GM20431 (cell line): ENCODE measurements around the gene CTDP1.

Experiments used
- in situ Hi-C: fragments of 300-500 bp; cut with MseI, MboI; formaldehyde crosslinking; loops from one replicate; pipeline ENCODE4 v1.15.0; 2020; ENCODE audit warnings: low sequenced_read_pairs; ENCODE audit not compliant: unreplicated experiment

Gene CTDP1

GRCh38 chr18:79772865-79773696, 93.5 kb downstream of the CTDP1 start:
- in situ Hi-C loops = no loop called here

DNA sequence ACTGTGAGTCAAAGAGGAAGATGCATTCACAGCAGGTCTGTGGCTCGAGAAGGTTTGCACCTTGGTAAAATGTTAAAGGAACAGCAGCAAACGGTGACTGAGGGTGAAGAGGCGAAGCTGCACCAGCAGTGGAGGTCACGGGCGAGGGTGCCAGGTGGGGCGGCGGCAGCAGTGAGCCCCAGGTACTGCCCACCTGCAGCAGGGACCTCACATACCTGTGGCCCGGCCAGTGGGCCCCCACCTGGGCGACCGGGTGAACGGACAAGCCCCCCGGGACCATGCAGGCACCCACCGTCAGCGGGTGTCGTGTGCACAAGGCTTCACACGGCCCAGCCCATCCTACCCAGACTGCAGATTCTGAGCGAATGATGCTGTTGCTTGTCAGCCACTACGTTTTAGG, 94.5 kb downstream of the CTDP1 start:
- in situ Hi-C loops = no loop called here

DNA sequence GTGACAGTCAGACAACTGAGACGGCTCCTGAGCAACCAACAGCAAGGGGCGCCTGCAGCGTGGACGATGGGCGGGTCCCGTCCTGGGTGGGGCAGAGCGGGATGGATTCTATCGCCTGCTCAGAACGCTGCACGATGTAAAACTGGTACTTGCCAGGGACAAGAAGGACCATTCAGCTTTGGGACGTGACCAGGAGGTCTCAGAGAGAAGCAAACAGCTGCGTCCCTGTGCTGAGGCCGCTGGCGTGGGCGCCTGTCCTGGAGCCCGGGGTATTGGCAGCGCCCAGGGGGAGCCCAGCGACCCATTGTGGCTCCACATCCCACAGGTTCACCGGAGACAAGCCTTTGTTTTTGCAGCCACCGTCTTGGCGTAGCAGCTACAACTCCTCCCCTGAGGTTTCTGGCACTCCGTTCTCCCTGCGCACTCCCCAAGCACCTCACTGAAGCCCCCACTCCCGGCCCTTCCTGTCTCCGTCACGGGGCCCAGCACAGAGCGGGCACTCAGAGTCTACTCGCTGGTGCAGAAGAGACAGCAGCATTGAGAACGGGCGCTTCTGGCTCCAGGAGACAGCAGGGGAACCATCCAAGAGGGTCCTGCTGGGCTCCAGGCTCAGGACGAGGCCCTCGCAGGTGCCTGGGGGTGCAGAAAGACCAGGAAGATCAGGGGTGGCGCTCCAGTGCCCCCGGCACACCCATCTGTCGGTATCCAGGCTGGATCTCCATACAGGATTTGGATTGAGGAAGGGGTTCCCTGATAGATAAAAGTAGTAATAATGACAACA, 96.0 kb downstream of the CTDP1 start:
- in situ Hi-C loops = no loop called here

GRCh38 chr18:79776674-79777073, 97.1 kb downstream of the CTDP1 start:
- in situ Hi-C loops = no loop called here

- in situ Hi-C loops = no loop called here
Observed at GRCh38 chr18:79778291-79778791, 98.7 kb downstream of the CTDP1 start.

DNA sequence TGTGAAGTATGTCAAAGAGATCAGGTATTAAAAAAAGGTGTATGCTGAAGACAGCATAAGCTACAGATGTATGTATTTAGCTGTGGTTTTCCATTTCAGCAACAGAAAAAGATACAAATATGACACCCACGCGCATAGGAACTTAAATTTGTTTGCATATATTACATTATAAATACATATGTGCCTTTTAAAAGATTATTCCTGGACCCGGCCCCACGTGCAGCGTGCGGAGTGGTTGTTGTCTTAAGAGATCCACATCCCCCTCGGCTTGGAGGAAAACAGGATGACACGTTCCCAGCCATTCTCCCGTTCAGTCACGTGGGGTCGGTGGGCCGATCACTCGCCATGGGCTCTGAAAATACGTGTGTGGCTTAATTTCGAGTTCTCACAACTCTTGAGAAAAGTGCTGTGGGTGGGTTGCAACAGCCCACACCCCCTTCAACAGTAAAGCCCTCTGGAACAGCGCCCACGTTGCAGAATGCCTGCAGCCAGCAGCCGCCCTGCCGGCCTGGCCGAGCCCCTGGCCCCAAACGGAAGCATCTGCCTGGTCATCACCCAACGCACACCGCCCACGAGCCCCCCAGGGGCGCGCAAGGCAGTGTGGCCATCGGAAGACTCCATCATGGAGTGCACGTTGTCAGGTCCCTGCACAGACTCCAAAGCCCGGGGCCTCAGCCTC, 99.6 kb downstream of the CTDP1 start:
- in situ Hi-C loops = no loop called here

- in situ Hi-C loops = no loop called here
Observed at GRCh38 chr18:79779700-79780190, 100.1 kb downstream of the CTDP1 start.

DNA sequence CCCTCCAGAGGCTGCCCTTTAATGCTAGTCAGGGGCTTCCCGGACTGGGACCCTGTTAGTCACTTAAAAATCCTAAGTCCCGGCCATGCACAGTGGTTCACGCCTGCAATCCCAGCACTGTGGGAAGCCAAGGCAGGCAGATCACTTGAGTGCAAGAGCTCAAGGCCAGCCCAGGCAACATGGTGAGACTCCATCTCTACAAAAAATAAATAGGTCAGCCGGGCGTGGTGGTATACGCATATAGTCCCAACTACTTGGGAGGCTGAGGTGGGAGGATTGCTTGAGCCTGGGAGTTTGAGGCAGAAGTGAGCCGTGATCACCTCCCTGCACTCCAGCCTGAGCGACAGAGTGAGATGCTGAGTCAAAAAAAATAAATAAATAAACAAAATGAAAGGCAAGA, 100.9 kb downstream of the CTDP1 start:
- in situ Hi-C loops = no loop called here

GRCh38 chr18:79781331-79781941, 101.8 kb downstream of the CTDP1 start:
- in situ Hi-C loops = no loop called here

DNA sequence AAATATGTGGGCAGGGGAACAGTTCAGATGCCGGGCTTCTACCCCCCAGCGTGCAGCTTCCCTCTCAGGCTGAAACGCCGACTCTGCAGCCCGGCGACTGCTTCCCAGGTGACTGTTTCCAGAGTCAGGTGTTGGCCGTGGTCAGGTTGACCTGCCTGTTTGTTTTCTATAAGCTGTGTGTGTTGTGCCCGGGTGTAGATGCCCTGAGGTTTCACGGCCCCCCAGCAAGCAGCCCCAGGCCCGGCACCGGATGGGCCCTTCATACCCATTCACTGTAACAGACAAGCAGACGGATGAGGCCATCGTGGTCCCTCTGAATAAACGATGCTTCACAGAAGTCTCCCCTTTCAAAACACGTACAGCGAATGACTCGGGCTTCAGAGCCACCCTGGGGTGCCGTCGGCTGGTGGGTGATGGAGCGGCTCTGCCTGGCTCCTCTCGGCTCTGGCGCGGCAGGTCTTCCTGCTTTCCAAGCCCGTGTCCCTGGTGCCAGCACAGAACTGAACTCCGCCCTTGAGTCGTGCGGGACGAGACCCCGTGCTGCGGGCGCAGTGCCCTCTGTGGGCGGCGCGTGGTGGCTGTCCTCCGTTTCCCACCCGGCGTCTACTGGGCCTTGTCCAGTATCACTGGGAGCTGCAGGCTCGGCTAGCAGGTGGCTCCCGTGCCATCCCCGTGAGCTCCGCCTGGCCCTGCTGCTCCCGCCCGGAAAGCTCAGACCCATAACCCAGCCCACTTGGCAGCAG, 103.1 kb downstream of the CTDP1 start:
- in situ Hi-C loops = no loop called here

DNA sequence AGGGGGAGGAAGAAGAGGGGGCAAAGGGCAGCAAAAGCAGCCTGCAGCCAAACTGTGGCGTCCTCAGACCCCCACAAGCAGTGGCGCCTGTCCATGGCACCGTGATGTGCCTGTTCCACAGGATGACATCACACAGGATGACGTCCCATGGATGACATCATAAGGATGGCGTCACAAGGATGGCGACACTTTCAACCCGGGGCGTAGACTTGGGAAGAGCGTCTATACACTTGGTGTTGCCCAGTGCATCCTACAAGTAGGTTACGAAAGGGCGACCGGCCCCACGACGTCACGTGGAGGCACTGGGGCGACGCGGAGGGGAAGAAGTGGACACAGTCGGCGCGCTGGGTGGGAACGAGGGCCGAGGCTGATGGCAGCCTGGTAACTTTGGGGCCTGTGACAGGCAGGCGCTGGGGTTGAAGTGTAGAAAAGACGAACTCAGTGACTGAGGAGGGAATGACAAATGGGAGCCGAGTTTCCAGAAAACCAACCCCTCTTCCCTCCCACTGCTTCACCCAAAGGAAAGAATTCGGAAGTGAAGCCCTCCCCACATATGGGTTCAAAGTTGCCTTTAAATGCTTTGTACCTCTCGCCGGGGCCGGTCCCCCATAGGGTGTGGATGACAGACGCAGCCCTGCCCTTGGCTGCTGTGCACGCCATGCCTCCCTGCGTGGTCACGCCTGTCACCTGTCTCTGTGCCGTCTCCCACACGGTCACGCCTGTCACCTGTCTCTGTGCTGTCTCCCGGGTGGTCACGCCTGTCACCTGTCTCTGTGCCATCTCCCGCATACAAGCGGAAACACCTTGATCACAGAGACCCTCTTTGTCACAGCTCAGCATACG, 104.7 kb downstream of the CTDP1 start:
- in situ Hi-C loops = no loop called here

DNA sequence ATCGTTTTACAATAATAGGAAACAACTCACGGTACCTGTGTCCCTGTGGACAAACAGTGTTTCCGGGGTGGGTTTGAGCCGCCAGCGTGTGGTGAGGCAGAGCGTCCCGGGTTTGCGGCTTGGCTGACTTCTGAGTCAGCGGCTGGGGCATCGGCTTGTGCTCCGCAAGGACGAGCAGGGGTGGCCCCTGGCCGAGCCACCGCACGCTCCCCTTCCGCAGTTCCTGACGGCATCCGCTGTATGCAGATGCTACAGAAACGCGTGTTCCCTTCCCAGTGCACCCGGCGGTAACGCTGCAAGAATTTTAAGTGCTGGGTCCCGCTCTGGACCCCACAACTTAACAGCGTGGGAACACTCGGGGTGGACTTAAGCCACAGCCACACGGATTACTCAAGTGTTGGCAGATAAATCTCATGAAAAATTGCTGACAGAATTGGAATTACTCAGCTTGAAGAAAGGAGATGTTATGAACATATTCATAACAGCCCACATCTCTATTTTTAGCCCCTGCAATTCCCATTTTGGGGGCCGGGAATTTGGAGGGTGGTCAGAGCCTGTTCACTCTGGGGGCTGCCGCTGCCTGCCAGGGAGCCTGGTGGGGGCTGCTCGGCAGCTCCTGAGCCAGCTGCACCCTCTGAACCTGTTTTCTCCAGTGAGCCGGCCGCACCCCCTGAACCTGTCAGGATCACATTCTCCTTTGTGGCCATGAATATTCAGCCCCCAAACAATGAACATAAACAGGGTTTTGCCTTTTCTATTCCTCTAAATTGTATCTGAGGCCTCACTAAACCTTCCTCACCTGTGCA, 105.6 kb downstream of the CTDP1 start:
- in situ Hi-C loops = no loop called here

GRCh38 chr18:79785831-79786230, 106.2 kb downstream of the CTDP1 start:
- in situ Hi-C loops = no loop called here

DNA sequence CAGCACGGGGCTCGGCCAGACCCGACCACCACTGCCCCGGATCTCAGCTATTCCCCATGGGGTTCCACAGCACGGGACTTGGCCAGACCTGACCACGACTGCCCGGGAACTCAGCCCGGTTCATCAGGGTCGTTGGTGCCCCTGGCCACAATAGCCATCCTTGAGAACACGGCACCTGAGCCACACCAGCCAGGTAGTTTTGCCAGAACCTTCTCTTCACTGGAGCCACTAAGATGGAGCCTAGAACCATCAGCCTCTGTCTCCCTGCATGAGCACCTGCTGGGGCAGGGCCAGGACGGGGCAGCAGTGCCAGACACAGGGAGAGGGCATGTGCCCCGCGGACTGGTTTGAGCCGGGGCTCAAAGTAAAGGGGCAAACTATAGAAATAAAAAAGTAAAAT, 106.7 kb downstream of the CTDP1 start:
- in situ Hi-C loops = no loop called here

- in situ Hi-C loops = no loop called here
Observed at GRCh38 chr18:79786786-79787526, 107.4 kb downstream of the CTDP1 start.

- in situ Hi-C loops = no loop called here
Observed at GRCh38 chr18:79787527-79787864, 107.9 kb downstream of the CTDP1 start.
